KOPT-K1 (cell line): Measurements from ENCODE around the gene GPER1.
"Not testable (repeated sequence)": the region's sequence is repeated elsewhere in the genome, so short reads cannot be mapped to it uniquely, and the experiment has no call there.

ENCODE experiments used
- H3K27ac ChIP-seq: fragments of 200-600 bp; sonication (generic); 2 replicates; pipeline ENCODE4 v1.5.1; 2016; ENCODE audit warnings: antibody characterized with exemption, mild to moderate bottlenecking, low read depth, low read length; ENCODE audit not compliant: poor library complexity, severe bottlenecking
- H3K36me3 ChIP-seq: fragments of 200-600 bp; sonication (generic); 2 replicates; pipeline ENCODE4 v1.5.1; 2017; ENCODE audit warnings: antibody characterized with exemption, mild to moderate bottlenecking, low read length, moderate library complexity; ENCODE audit not compliant: insufficient read depth
- H3K9me3 ChIP-seq: fragments of 200-600 bp; sonication (generic); 2 replicates; pipeline ENCODE4 v1.5.1; 2017; ENCODE audit warnings: antibody characterized with exemption, low read length, mild to moderate bottlenecking; ENCODE audit not compliant: insufficient read depth, poor library complexity, severe bottlenecking

Gene GPER1

GRCh38 chr7:1087952-1088920 lies at the start of gene GPER1:
TSS of gene GPER1 (plus strand) at chr7:1088113. CDS start at chr7:1091729, 3,616 bp downstream.
- Histone ChIP-seq H3K9me3 (no peaks in the 10 kb centered on the region), H3K27ac (no peak within 1 kb of the TSS), H3K36me3 (peaks cover 6% of the 10 kb centered on the region; the same call in 1 of the 2 replicates)

- H3K36me3 ChIP-seq, H3K27ac ChIP-seq: not testable (repeated sequence)
- H3K9me3 ChIP-seq = peaks cover 12% of the 10 kb centered on the region
Observed at GRCh38 chr7:1040233-1040632, 47.7 kb upstream of the GPER1 start.

GRCh38 chr7:1040790-1041189 lies 47.1 kb upstream of the GPER1 start:
- Histone ChIP-seq H3K36me3 (peaks cover 4% of the 10 kb centered on the region; the same call in 1 of the 2 replicates), H3K27ac (no peak overlapping the region), H3K9me3 (peaks cover 7% of the 10 kb centered on the region)

GRCh38 chr7:1041551-1042491 lies 46.1 kb upstream of the GPER1 start:
- no peaks in the 10 kb centered on the region for H3K36me3 ChIP-seq
- H3K9me3 ChIP-seq = no peaks in the 10 kb centered on the region
- no peak overlapping the region for H3K27ac ChIP-seq

GRCh38 chr7:1042492-1042833 lies 45.5 kb upstream of the GPER1 start:
- no peak overlapping the region for H3K27ac ChIP-seq
- no peaks in the 10 kb centered on the region for H3K36me3 ChIP-seq
- no peaks in the 10 kb centered on the region for H3K9me3 ChIP-seq

GRCh38 chr7:1043552-1044188 lies 44.2 kb upstream of the GPER1 start:
- Histone ChIP-seq H3K36me3 (no peaks in the 10 kb centered on the region), H3K9me3 (no peaks in the 10 kb centered on the region), H3K27ac (peak overlapping the region; percentile 25)

- Histone ChIP-seq H3K27ac (peak within 1 kb of the TSS; percentile 25), H3K36me3 (no peaks in the 10 kb centered on the region), H3K9me3 (no peaks in the 10 kb centered on the region)
Observed at GRCh38 chr7:1044189-1045068, 43.5 kb upstream of the GPER1 start, which contains the start of gene GPR146. TSS of gene GPR146 (plus strand) at chr7:1044546. CDS start at chr7:1057516, 12,970 bp downstream.

GRCh38 chr7:1045069-1046063 lies 42.5 kb upstream of the GPER1 start:
- H3K27ac ChIP-seq = no peak overlapping the region
- no peaks in the 10 kb centered on the region for H3K36me3 ChIP-seq
- H3K9me3 ChIP-seq = no peaks in the 10 kb centered on the region

GRCh38 chr7:1046722-1047679 lies 40.9 kb upstream of the GPER1 start:
- Histone ChIP-seq H3K27ac (no peak overlapping the region), H3K9me3 (no peaks in the 10 kb centered on the region), H3K36me3 (no peaks in the 10 kb centered on the region)

- no peak overlapping the region for H3K27ac ChIP-seq
- no peaks in the 10 kb centered on the region for H3K36me3 ChIP-seq
- H3K9me3 ChIP-seq = no peaks in the 10 kb centered on the region
Observed at GRCh38 chr7:1049006-1049741, 38.7 kb upstream of the GPER1 start.

- Histone ChIP-seq H3K36me3 (no peaks in the 10 kb centered on the region), H3K9me3 (no peaks in the 10 kb centered on the region), H3K27ac (no peak overlapping the region)
Observed at GRCh38 chr7:1049801-1050200, 38.1 kb upstream of the GPER1 start.
